Endothelial cell of umbilical vein (primary cell): ENCODE data around the gene SMOC2. TPM values are rescaled to one million over a fixed set of nuclear protein-coding genes. Genes with fewer than 3 reads are reported as not detected.

ENCODE experiments used
- BruUV-seq: library from RNA; stranded (reverse); fragments of 400-500 nt; replicated peaks from 2 replicates; lab custom pipeline; 2021; lab: Mats Ljungman, UMichigan
- CTCF ChIA-PET: fragments of 300-600, 350-600 bp; sonication (Branson Sonifier 250); formaldehyde crosslinking; loops from one replicate; lab custom pipeline; 2021; ENCODE audit warnings: antibody characterized with exemption, inconsistent platforms; lab: Charles Lee
- POLR2A ChIA-PET: fragments of 300-600, 350-600 bp; sonication (Branson Sonifier 250); formaldehyde crosslinking; loops from one replicate; lab custom pipeline; 2021; ENCODE audit warnings: antibody characterized with exemption, inconsistent platforms; lab: Charles Lee
- DNase-seq: peaks from one replicate; pipeline ENCODE4 v3.0.0-alpha.2; 2011; ENCODE audit warnings: low read depth, low spot score
- FAIRE-seq: peaks from 2 replicates; lab custom pipeline; 2011; peaks lifted over from hg19 to GRCh38; lab: Jason Lieb, UNC
- H2AFZ ChIP-seq: 2 replicates; pipeline ENCODE4 v1.6.0; 2012; ENCODE audit warnings: low read depth, low read length, control low read depth, inconsistent platforms
- H3K27ac ChIP-seq: 2 replicates; pipeline ENCODE4 v1.5.1; 2011; ENCODE audit warnings: low read depth, mild to moderate bottlenecking, control low read depth, low read length, moderate library complexity; ENCODE audit not compliant: insufficient read depth
- H3K27me3 ChIP-seq, 2 experiments: 2 replicates each; pipeline versions ENCODE4 v1.6.0 to v1.6.1; 2011; ENCODE audit warnings: low read length in 2 of 2, mixed read lengths in 1 of 2; ENCODE audit not compliant: control insufficient read depth in 2 of 2, insufficient read depth in 2 of 2
- H3K36me3 ChIP-seq, 2 experiments: 2 replicates in 1 of 2; 3 replicates in 1 of 2; pipeline ENCODE4 v1.5.1; 2011; ENCODE audit warnings: low read length in 2 of 2, mild to moderate bottlenecking in 1 of 2, moderate library complexity in 1 of 2; ENCODE audit not compliant: control insufficient read depth in 2 of 2, insufficient read depth in 2 of 2; ENCODE audit errors: extremely low read depth in 1 of 2
- H3K4me1 ChIP-seq: 3 replicates; pipeline ENCODE4 v1.5.1; 2011; ENCODE audit warnings: mild to moderate bottlenecking, low read length; ENCODE audit not compliant: control insufficient read depth, insufficient read depth; ENCODE audit errors: extremely low read depth
- H3K4me2 ChIP-seq: 2 replicates; pipeline ENCODE4 v1.6.1; 2011; ENCODE audit warnings: low read length, control low read depth, mixed read lengths; ENCODE audit not compliant: insufficient read depth
- H3K4me3 ChIP-seq, 3 experiments: fragments of 200-600 bp in 1 of 3; sonication (generic), shearing (Covaris generic) in 1 of 3; replicated peaks in 1 of 3; 2 replicates each; pipeline ENCODE4 v1.5.1; 2011 to 2016; ENCODE audit warnings: control low read depth in 3 of 3, low read length in 3 of 3, mild to moderate bottlenecking in 2 of 3, inconsistent platforms in 1 of 3, low read depth in 1 of 3, moderate library complexity in 1 of 3; ENCODE audit not compliant: insufficient read depth in 1 of 3
- H3K79me2 ChIP-seq: 2 replicates; pipeline ENCODE4 v1.6.0; 2012; ENCODE audit warnings: low read length, inconsistent platforms; ENCODE audit not compliant: control insufficient read depth, insufficient read depth
- H3K9ac ChIP-seq: replicated peaks from 2 replicates; pipeline ENCODE3; 2011; ENCODE audit warnings: low read length, control low read depth; ENCODE audit not compliant: insufficient read depth; ENCODE audit errors: extremely low read depth
- H3K9me1 ChIP-seq: replicated peaks from 3 replicates; pipeline ENCODE4 v1.6.0; 2011; ENCODE audit warnings: mild to moderate bottlenecking, low read length; ENCODE audit not compliant: control insufficient read depth, insufficient read depth; ENCODE audit errors: extremely low read depth
- H3K9me3 ChIP-seq: replicated peaks from 2 replicates; pipeline ENCODE4 v1.5.1; 2012; ENCODE audit warnings: low read length, inconsistent platforms; ENCODE audit not compliant: control insufficient read depth, insufficient read depth
- H4K20me1 ChIP-seq: replicated peaks from 2 replicates; pipeline ENCODE3; 2011; ENCODE audit warnings: mild to moderate bottlenecking, low read length; ENCODE audit not compliant: control insufficient read depth, insufficient read depth; ENCODE audit errors: extremely low read depth
- CTCF ChIP-seq, 2 donors: IDR thresholded peaks; 1 replicate in 1 of 2; 2 replicates in 1 of 2; pipeline ENCODE4 v1.5.1; 2011; ENCODE audit warnings: low read length in 2 of 2, mild to moderate bottlenecking in 2 of 2, moderate library complexity in 2 of 2, control low read depth in 1 of 2, inconsistent platforms in 1 of 2, low read depth in 1 of 2; ENCODE audit not compliant: insufficient read depth in 1 of 2; ENCODE audit errors: extremely low read depth in 1 of 2
- EZH2 ChIP-seq: IDR thresholded peaks from 2 replicates; pipeline ENCODE4 v1.6.1; 2012; ENCODE audit warnings: borderline replicate concordance, low read depth, mild to moderate bottlenecking, moderate library complexity, low read length, inconsistent platforms; ENCODE audit not compliant: severe bottlenecking
- GATA2 ChIP-seq: IDR thresholded peaks from 2 replicates; pipeline ENCODE4 v1.7.0; 2011; ENCODE audit warnings: low read depth, mild to moderate bottlenecking, moderate library complexity, mixed read lengths, low read length; ENCODE audit not compliant: insufficient read length, insufficient read depth
- JUN ChIP-seq: IDR thresholded peaks from 2 replicates; pipeline ENCODE4 v1.6.1; 2011; ENCODE audit warnings: borderline replicate concordance, low read depth; ENCODE audit not compliant: insufficient read length, insufficient read depth
- MAX ChIP-seq: IDR thresholded peaks from 2 replicates; pipeline ENCODE4 v1.6.1; 2011; ENCODE audit not compliant: insufficient read depth, insufficient read length
- MYC ChIP-seq: IDR thresholded peaks from one replicate; pipeline ENCODE4 v1.6.1; 2011; ENCODE audit warnings: mild to moderate bottlenecking, low read depth, low read length
- POLR2A ChIP-seq: IDR thresholded peaks from 2 replicates; pipeline ENCODE4 v1.6.1; 2012; ENCODE audit warnings: low read depth, mild to moderate bottlenecking, control low read depth, low read length
- POLR2AphosphoS5 ChIP-seq: IDR thresholded peaks from 2 replicates; pipeline ENCODE4 v1.6.1; 2012; ENCODE audit warnings: low read depth, mild to moderate bottlenecking, control low read depth, low read length, moderate library complexity; ENCODE audit not compliant: insufficient read depth
- dilution Hi-C: fragments of 300-500 bp; cut with MboI; formaldehyde crosslinking; loops from one replicate; pipeline ENCODE4 v1.15.0; 2019; ENCODE audit warnings: low sequenced_read_pairs; ENCODE audit not compliant: extremely low pct_ligation_motif_present
- intact Hi-C: fragments of 100-400 bp; cut with micrococcal nuclease; formaldehyde crosslinking; loops from one replicate; pipeline ENCODE4 v1.10.0; 2022
- polyA plus RNA-seq, 4 experiments: library from polyadenylated mRNA; depleted of rRNA in 3 of 4; stranded (reverse) in 3 of 4; unstranded in 1 of 4; fragments of >200 nt; gene quantifications; 2 replicates each; pipeline versions ENCODE4 v1.2.1 to v1.2.3, GENCODE V29; 2011 to 2012; ENCODE audit warnings: missing spikeins in 1 of 4
- total RNA-seq: library from RNA; stranded (reverse); gene quantifications from 2 replicates; pipeline ENCODE4 v1.2.3, GENCODE V29; 2021

Gene SMOC2
- total and polyA plus RNA-seq, 2 donors (not counting 3 experiments of a cell fraction or from before 2014, with no cell fraction given): not detected

DNA sequence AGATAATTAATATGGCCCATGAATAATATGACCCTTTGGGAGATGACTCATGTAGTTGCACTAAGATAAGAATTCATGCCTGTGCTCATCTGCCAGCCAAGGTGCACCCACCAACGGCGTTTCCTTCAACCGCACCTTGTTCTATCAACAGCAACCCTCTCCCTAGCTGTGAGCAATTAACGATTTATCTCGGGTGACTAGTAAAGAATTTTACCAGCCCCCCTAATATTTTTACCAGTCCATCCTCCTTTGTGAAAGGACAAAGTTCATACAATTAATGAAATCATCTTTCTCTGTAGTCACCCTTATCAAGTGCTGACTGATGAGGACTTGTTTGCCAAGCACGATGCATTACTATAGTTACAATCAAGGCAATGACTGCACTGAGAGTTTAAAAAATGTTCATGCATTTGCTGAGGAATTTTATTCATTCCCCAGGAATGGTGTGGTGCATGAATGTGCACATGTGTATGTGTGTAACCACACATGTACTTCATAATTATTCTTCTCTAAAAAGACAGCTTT, 118.7 kb downstream of the SMOC2 start:
- ChIA-PET CTCF (no interaction called here), POLR2A (no interaction called here)
- Histone ChIP-seq H3K4me1 (no peaks in the 10 kb centered on the region), H3K27ac (no peak overlapping the region), H3K4me3 (no peak overlapping the region), H4K20me1 (no peaks in the 10 kb centered on the region), H3K79me2 (no peaks in the 10 kb centered on the region), H3K36me3 (no peaks in the 10 kb centered on the region), H3K27me3 (no peaks in the 10 kb centered on the region), H3K9me3 (peaks cover 5% of the 10 kb centered on the region), H3K9me1 (no peaks in the 10 kb centered on the region), H3K4me2 (no peak overlapping the region), H3K9ac (no peak overlapping the region), H2AFZ (no peak overlapping the region)
- intact Hi-C loops (no loop called here), dilution Hi-C loops (no loop called here)
- TF ChIP-seq POLR2A (no peak), GATA2 (no peak), MYC (no peak), CTCF (IDR thresholded peaks at IDR 0.05; ENCODE audit: extremely low read depth in 1 of 2, insufficient read depth in 1 of 2, low read depth in 1 of 2, low read length in 2 of 2) (no peak), MAX (no peak), POLR2AphosphoS5 (no peak), EZH2 (no peak), JUN (no peak)
- FAIRE-seq (no peak), DNase-seq (no peak)
- no TSS peak for BruUV-seq
